Neural progenitor cell (in vitro differentiated cells): Measurements from ENCODE around the gene CTSW. TPM values are rescaled to one million over a fixed set of nuclear protein-coding genes. Genes with fewer than 3 reads are reported as not detected.

Source experiments
- DNase-seq: peaks from one replicate; pipeline ENCODE4 v3.0.0-alpha.2; 2016; ENCODE audit warnings: low spot score
- H2AFZ ChIP-seq: fragments of 200-600 bp; sonication (generic); replicated peaks from 2 replicates; pipeline ENCODE4 v1.6.1; 2016; ENCODE audit warnings: antibody characterized with exemption
- H3F3A ChIP-seq: fragments of 200-600 bp; sonication (generic); 2 replicates; pipeline ENCODE4 v1.6.1; 2016; ENCODE audit warnings: antibody characterized with exemption, low read depth
- H3K27ac ChIP-seq: fragments of 200-600 bp; sonication (generic); 2 replicates; pipeline ENCODE4 v1.5.1; 2016; ENCODE audit warnings: mild to moderate bottlenecking
- H3K27me3 ChIP-seq: fragments of 200-600 bp; sonication (generic); 2 replicates; pipeline ENCODE4 v1.6.1; 2016; ENCODE audit warnings: mild to moderate bottlenecking, moderate library complexity
- H3K36me3 ChIP-seq: fragments of 200-600 bp; sonication (generic); 2 replicates; pipeline ENCODE4 v1.5.1; 2016
- H3K4me1 ChIP-seq: fragments of 200-600 bp; sonication (generic); 2 replicates; pipeline ENCODE4 v1.6.1; 2016; ENCODE audit warnings: mixed run types
- H3K4me2 ChIP-seq: fragments of 200-600 bp; sonication (generic); 2 replicates; pipeline ENCODE4 v1.6.1; 2016
- H3K4me3 ChIP-seq: fragments of 200-600 bp; sonication (generic); 2 replicates; pipeline ENCODE4 v1.5.1; 2016
- H3K79me2 ChIP-seq: fragments of 200-600 bp; sonication (generic); 2 replicates; pipeline ENCODE4 v1.6.1; 2016; ENCODE audit warnings: low read depth
- H3K9ac ChIP-seq: fragments of 200-600 bp; sonication (generic); 2 replicates; pipeline ENCODE4 v1.6.1; 2016
- H3K9me3 ChIP-seq: fragments of 200-600 bp; sonication (generic); 2 replicates; pipeline ENCODE4 v1.5.1; 2016; ENCODE audit warnings: low read depth
- H4K20me1 ChIP-seq: fragments of 200-600 bp; sonication (generic); 2 replicates; pipeline ENCODE4 v1.6.1; 2016; ENCODE audit warnings: low read depth
- H3K27ac Mint-ChIP-seq: 3 replicates; pipeline ENCODE4 v1.8.0; 2021; ENCODE audit warnings: mixed read lengths
- H3K27me3 Mint-ChIP-seq: 2 replicates; pipeline ENCODE4 v1.8.0; 2022; ENCODE audit warnings: low read depth, mild to moderate bottlenecking, inconsistent platforms, moderate library complexity, mixed read lengths; ENCODE audit not compliant: insufficient read depth
- H3K36me3 Mint-ChIP-seq: 3 replicates; pipeline ENCODE4 v1.8.0; 2021; ENCODE audit warnings: mixed read lengths
- H3K4me1 Mint-ChIP-seq: 3 replicates; pipeline ENCODE4 v1.8.0; 2021; ENCODE audit warnings: mixed read lengths
- H3K4me3 Mint-ChIP-seq: 3 replicates; pipeline ENCODE4 v1.8.0; 2021; ENCODE audit warnings: mild to moderate bottlenecking, moderate library complexity, mixed read lengths
- H3K9me3 Mint-ChIP-seq: 3 replicates; pipeline ENCODE4 v1.8.0; 2020; ENCODE audit warnings: mixed read lengths
- EZH2 ChIP-seq: fragments of 200-600 bp; sonication (generic); IDR thresholded peaks from 2 replicates; pipeline ENCODE4 v1.6.1; 2017; ENCODE audit warnings: antibody characterized with exemption, mild to moderate bottlenecking, moderate library complexity
- EZH2phosphoT487 ChIP-seq: fragments of 200-600 bp; sonication (generic); IDR thresholded peaks from 2 replicates; pipeline ENCODE4 v1.6.1; 2017; ENCODE audit warnings: antibody characterized with exemption
- total RNA-seq: library from RNA; depleted of rRNA; stranded (reverse); fragments of >200 nt; gene quantifications from 2 replicates; pipeline ENCODE4 v1.2.3, GENCODE V29; 2015; ENCODE audit warnings: low replicate concordance
- TF ChIP-seq, protein P1 (sequence below): fragments of 200-600 bp; sonication (generic); IDR thresholded peaks from 2 replicates; pipeline ENCODE4 v1.5.1; 2017; ENCODE audit warnings: antibody characterized with exemption, mild to moderate bottlenecking

Gene CTSW
- total RNA-seq, 1 donor from 2014 or later: not detected

DNA sequence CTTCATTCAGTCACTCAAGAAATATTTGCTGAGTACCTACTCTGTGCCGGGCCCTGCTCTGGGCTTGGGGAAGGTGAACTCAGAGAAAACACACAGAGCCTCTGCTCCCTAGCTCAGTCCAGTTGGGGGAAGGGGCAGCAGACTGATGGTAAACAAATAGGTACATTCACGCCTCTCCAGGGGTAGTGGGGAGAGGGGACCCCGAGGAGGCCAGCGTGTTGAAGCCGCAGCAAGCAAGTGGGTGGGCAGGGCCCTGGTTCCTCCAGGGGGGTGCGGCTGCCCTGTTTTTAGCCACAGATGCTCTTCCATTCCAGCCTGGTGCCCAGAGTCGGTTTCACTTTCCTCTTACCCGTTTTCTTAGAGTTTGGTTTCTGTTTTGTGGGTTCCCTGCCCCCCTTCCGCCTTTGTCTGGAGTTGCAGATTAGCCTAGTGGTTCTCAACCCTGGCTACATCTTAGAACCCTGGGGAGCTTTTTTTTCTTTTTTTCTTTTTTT is 48.3 kb downstream of the CTSW start:
- Mint-ChIP-seq H3K4me3 (no peak overlapping the region), H3K4me1 (peaks cover 13% of the 10 kb centered on the region), H3K27me3 (peaks cover 9% of the 10 kb centered on the region), H3K9me3 (no peaks in the 10 kb centered on the region), H3K36me3 (peaks cover 3% of the 10 kb centered on the region), H3K27ac (no peak overlapping the region)
- Histone ChIP-seq H3K4me2 (no peak overlapping the region), H3K4me1 (no peaks in the 10 kb centered on the region), H2AFZ (no peak overlapping the region), H3K27me3 (no peaks in the 10 kb centered on the region), H3K4me3 (no peak overlapping the region), H3K9ac (peak overlapping the region; percentile 14), H3K9me3 (no peaks in the 10 kb centered on the region), H3K79me2 (no peaks in the 10 kb centered on the region), H3K36me3 (no peaks in the 10 kb centered on the region), H4K20me1 (no peaks in the 10 kb centered on the region), H3F3A (no peaks in the 10 kb centered on the region), H3K27ac (no peak overlapping the region)
- TF ChIP-seq, protein P1, sequence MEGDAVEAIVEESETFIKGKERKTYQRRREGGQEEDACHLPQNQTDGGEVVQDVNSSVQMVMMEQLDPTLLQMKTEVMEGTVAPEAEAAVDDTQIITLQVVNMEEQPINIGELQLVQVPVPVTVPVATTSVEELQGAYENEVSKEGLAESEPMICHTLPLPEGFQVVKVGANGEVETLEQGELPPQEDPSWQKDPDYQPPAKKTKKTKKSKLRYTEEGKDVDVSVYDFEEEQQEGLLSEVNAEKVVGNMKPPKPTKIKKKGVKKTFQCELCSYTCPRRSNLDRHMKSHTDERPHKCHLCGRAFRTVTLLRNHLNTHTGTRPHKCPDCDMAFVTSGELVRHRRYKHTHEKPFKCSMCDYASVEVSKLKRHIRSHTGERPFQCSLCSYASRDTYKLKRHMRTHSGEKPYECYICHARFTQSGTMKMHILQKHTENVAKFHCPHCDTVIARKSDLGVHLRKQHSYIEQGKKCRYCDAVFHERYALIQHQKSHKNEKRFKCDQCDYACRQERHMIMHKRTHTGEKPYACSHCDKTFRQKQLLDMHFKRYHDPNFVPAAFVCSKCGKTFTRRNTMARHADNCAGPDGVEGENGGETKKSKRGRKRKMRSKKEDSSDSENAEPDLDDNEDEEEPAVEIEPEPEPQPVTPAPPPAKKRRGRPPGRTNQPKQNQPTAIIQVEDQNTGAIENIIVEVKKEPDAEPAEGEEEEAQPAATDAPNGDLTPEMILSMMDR: no peak
- no peak for TF ChIP-seq EZH2
- TF ChIP-seq EZH2phosphoT487: no peak
- no peak for DNase-seq

DNA sequence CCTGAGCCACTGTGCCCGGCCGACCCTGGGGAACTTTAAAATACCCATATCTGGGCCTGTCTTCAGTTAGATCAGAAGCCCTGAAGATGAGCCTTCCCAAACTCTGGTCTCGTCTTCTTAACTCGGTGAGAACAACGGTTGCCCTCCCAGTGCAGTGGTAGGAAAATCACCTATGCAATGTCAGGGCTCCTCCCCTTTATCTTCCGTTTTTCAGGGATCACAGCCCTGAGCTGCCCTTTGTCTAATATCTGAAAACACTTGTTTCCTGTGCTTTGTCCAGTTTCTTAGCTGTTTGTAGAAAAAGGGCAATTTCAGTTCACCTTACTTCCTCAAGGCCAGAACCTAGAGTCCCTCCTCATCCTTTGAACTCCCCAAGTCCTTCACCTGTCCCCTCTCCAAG is 49.0 kb downstream of the CTSW start:
- Mint-ChIP-seq H3K4me1 (peaks cover 16% of the 10 kb centered on the region), H3K9me3 (no peaks in the 10 kb centered on the region), H3K27me3 (peaks cover 9% of the 10 kb centered on the region), H3K36me3 (no peaks in the 10 kb centered on the region), H3K27ac (peak overlapping the region; percentile 19), H3K4me3 (no peak overlapping the region)
- H3K9me3 ChIP-seq: no peaks in the 10 kb centered on the region
- no peak overlapping the region for H3K4me2 ChIP-seq
- no peak for DNase-seq
- H3K27me3 ChIP-seq: no peaks in the 10 kb centered on the region
- no peaks in the 10 kb centered on the region for H3K4me1 ChIP-seq
- TF ChIP-seq EZH2phosphoT487 (no peak), EZH2 (no peak)
- TF ChIP-seq, protein P1: no peak
- H3K4me3 ChIP-seq: no peak overlapping the region
- H3K79me2 ChIP-seq: no peaks in the 10 kb centered on the region
- H3K36me3 ChIP-seq: no peaks in the 10 kb centered on the region
- H3K9ac ChIP-seq: no peak overlapping the region
- H4K20me1 ChIP-seq: no peaks in the 10 kb centered on the region
- H3F3A ChIP-seq: no peaks in the 10 kb centered on the region
- no peak overlapping the region for H2AFZ ChIP-seq
- no peak overlapping the region for H3K27ac ChIP-seq

DNA sequence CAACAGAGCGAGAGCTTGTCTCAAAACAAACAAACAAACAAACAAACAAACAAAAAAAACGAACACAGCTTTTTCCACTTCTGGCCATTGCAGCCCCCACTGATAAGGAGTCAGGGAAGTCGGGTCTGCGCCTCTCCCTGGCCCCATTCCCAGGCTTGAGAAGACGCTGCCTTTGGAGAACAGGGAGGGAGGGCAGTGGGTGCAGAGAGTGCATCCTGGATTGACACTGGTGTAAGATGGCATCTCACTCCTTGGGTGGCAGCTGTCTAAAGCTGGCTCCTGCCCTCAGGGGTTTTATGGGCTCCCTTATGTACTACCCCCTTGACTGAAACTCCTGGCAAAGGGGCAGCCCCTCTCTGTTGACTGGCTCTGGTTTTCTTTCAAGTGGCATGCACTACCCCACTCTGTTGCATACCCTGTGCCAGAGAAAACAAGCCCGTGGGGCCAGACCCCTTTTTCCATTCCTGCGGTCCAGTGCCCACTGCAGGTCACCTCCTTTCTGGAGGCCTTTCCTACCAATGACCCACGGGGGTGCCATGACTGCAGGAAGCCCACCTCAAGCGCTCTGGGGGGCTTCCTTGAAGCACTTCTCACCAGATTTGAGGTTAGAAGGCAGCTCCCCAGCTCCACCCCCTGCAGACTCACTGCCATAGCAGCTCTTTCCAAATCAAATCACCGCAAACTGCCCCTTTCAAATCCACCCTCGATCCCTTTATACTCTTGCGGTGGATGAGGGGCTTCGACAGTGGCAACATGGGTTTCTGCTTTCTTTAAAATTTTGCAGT is 52.3 kb downstream of the CTSW start:
- H3K4me3 Mint-ChIP-seq: peak overlapping the region; percentile 41
- H3K9me3 ChIP-seq: no peaks in the 10 kb centered on the region
- DNase-seq: peak; percentile 35
- no peaks in the 10 kb centered on the region for H3K36me3 Mint-ChIP-seq
- H3K27ac Mint-ChIP-seq: no peak overlapping the region
- peaks cover 9% of the 10 kb centered on the region for H3K27me3 Mint-ChIP-seq
- no peak overlapping the region for H3K4me2 ChIP-seq
- no peak overlapping the region for H3K4me3 ChIP-seq
- H2AFZ ChIP-seq: peak overlapping the region; percentile 74
- H3K9ac ChIP-seq: no peak overlapping the region
- TF ChIP-seq EZH2phosphoT487 (no peak), EZH2 (no peak)
- TF ChIP-seq, protein P1: no peak
- H3K27me3 ChIP-seq: no peaks in the 10 kb centered on the region
- no peaks in the 10 kb centered on the region for H3F3A ChIP-seq
- no peaks in the 10 kb centered on the region for H3K9me3 Mint-ChIP-seq
- no peaks in the 10 kb centered on the region for H3K4me1 ChIP-seq
- H4K20me1 ChIP-seq: no peaks in the 10 kb centered on the region
- no peak overlapping the region for H3K27ac ChIP-seq
- no peaks in the 10 kb centered on the region for H3K36me3 ChIP-seq
- peaks cover 16% of the 10 kb centered on the region for H3K4me1 Mint-ChIP-seq
- H3K79me2 ChIP-seq: no peaks in the 10 kb centered on the region
